Prostate gland (tissue), 2 donors: ENCODE results near the gene GHRL. TPM values are rescaled to one million over a fixed set of nuclear protein-coding genes. Genes with fewer than 3 reads are reported as not detected.
"Not testable (repeated sequence)": the region's sequence is repeated elsewhere in the genome, so short reads cannot be mapped to it uniquely, and the experiment has no call there.

Experiments
- DNase-seq: peaks from one replicate; pipeline ENCODE4 v3.0.0-alpha.2; 2019; ENCODE audit warnings: low spot score
- H3K27ac ChIP-seq, 2 donors: fragments of 200-600 bp; sonication (generic); 2 replicates each; pipeline ENCODE4 v1.5.1; 2017 to 2019
- H3K27me3 ChIP-seq: fragments of 200-600 bp; sonication (generic); replicated peaks from 2 replicates; pipeline ENCODE4 v1.5.1; 2019; ENCODE audit not compliant: insufficient read depth
- H3K36me3 ChIP-seq, 2 donors: fragments of 200-600 bp; sonication (generic); 1 replicate in 1 of 2; 2 replicates in 1 of 2; pipeline versions ENCODE4 v1.5.1 to v1.8.1; 2017 to 2019
- H3K4me1 ChIP-seq: fragments of 200-600 bp; sonication (generic); replicated peaks from 2 replicates; pipeline ENCODE4 v1.5.1; 2019
- H3K4me3 ChIP-seq, 2 donors: fragments of 200-600 bp; sonication (generic); 2 replicates each; pipeline ENCODE4 v1.5.1; 2017 to 2019
- H3K9me3 ChIP-seq: fragments of 200-600 bp; sonication (generic); 2 replicates; pipeline ENCODE4 v1.5.1; 2017
- CTCF ChIP-seq, 4 experiments: fragments of 200-600 bp in 2 of 4; fragments of 450-650 bp in 2 of 4; sonication (generic) in 2 of 4; IDR thresholded peaks; 1 replicate in 3 of 4; 2 replicates in 1 of 4; pipeline ENCODE4 v1.5.1; 2016 to 2019; ENCODE audit warnings: antibody characterized with exemption in 4 of 4, mild to moderate bottlenecking in 2 of 4, moderate library complexity in 2 of 4
- POLR2A ChIP-seq: fragments of 450-650 bp; IDR thresholded peaks from one replicate; pipeline ENCODE4 v1.6.1; 2016; ENCODE audit warnings: antibody characterized with exemption, mild to moderate bottlenecking
- POLR2AphosphoS5 ChIP-seq: sonication (generic); formaldehyde crosslinking; IDR thresholded peaks from one replicate; pipeline ENCODE4 v1.6.1; 2017; ENCODE audit warnings: antibody characterized with exemption
- WGBS: methylation state at CpG from one replicate; pipeline ENCODE4 v1.1.5; 2018; 5-methylcytosine and 5-hydroxymethylcytosine counted together
- intact Hi-C: fragments of 100-400 bp; cut with DNase I; formaldehyde crosslinking; loops from one replicate; pipeline ENCODE4 v1.14.2; 2022
- total RNA-seq, 2 donors: library from RNA; depleted of rRNA; stranded (reverse); fragments of >200 nt; gene quantifications; one replicate each; pipeline ENCODE4 v1.1.0, GENCODE V29; 2016

Gene GHRL
- total RNA-seq, 2 donors from 2014 or later: 3.0 TPM; not detected in 1

DNA sequence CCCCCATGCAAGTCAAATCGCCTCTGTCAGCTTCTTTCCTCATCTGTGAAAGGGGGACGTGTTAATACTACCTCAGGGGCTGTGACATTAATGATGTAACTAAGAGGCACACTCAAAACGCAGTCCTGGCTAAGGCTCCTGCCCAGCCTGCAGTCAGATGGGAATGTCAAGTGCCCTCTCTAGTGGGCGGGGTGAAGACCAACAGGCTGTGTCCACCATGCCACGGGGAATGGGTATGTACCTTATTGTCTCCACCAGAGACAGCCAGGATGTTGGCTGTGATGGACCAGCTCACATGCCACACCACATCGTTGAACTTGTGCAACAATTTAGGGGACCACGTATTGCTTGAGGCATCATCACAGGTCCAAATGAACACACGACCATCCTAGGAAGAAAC is 11.0 kb upstream of the GHRL start:
- Histone ChIP-seq H3K27ac (no peak overlapping the region), H3K4me1 (no peaks in the 10 kb centered on the region), H3K4me3 (no peak overlapping the region), H3K9me3 (no peaks in the 10 kb centered on the region), H3K27me3 (no peaks in the 10 kb centered on the region), H3K36me3 (peaks cover 13 to 15% of the 10 kb centered on the region in 2 donors)
- intact Hi-C loops: no loop called here
- WGBS: 78% methylated on average over 8 of the region's 8 CpGs
- TF ChIP-seq POLR2AphosphoS5 (no peak), CTCF (IDR thresholded peaks at IDR 0.05) (no peak), POLR2A (no peak)
- DNase-seq: no peak

- peaks cover 13 to 15% of the 10 kb centered on the region in 2 donors for H3K36me3 ChIP-seq
- H3K9me3 ChIP-seq: no peaks in the 10 kb centered on the region
- no peaks in the 10 kb centered on the region for H3K27me3 ChIP-seq
- no peak overlapping the region for H3K4me3 ChIP-seq
- no peak for TF ChIP-seq POLR2AphosphoS5
- TF ChIP-seq CTCF (IDR thresholded peaks at IDR 0.05): no peak
- no peak for TF ChIP-seq POLR2A
- no peak overlapping the region for H3K27ac ChIP-seq
- DNase-seq: no peak
- 87% methylated on average over 9 of the region's 9 CpGs for WGBS
- no peaks in the 10 kb centered on the region for H3K4me1 ChIP-seq
- intact Hi-C loops: no loop called here
Measured at GRCh38 chr3:10303105-10303504, 10.4 kb upstream of the GHRL start.

DNA sequence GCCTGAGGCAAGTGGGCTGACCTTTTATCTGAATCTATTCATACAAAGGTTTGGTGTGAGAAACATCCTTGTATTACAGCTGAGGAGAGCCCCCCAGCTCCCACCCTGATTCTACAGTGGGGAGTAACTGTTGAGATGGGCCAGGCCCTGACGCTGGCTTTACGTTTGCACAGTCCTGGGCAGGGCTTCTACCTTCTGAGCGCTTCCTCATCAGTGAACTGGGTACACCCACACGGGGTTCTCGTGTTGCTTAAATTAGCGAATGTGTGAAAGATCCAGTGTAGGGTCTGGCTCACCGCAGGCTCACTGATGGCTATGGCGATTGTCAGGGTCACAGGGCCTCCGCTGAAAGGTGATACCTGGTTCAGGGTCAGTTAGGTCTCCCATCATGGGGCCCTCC is 7.3 kb upstream of the GHRL start:
- intact Hi-C loops: no loop called here
- no peak overlapping the region for H3K27ac ChIP-seq
- H3K4me3 ChIP-seq: no peak overlapping the region
- no peaks in the 10 kb centered on the region for H3K4me1 ChIP-seq
- no peak for TF ChIP-seq CTCF (IDR thresholded peaks at IDR 0.05)
- no peak for TF ChIP-seq POLR2A
- TF ChIP-seq POLR2AphosphoS5: no peak
- 79% methylated on average over 9 of the region's 9 CpGs for WGBS
- no peaks in the 10 kb centered on the region for H3K9me3 ChIP-seq
- H3K36me3 ChIP-seq: peaks cover 10 to 13% of the 10 kb centered on the region in 2 donors
- DNase-seq: no peak
- H3K27me3 ChIP-seq: no peaks in the 10 kb centered on the region

- WGBS: 70% methylated on average over 6 of the region's 6 CpGs
- H3K27me3 ChIP-seq: no peaks in the 10 kb centered on the region
- H3K36me3 ChIP-seq: peaks cover 8 to 13% of the 10 kb centered on the region in 2 donors
- H3K4me3 ChIP-seq: no peak overlapping the region
- no peak overlapping the region for H3K27ac ChIP-seq
- H3K9me3 ChIP-seq: no peaks in the 10 kb centered on the region
- intact Hi-C loops: no loop called here
- no peak for DNase-seq
- no peak for TF ChIP-seq POLR2A
- TF ChIP-seq CTCF (IDR thresholded peaks at IDR 0.05): no peak
- TF ChIP-seq POLR2AphosphoS5: no peak
- H3K4me1 ChIP-seq: no peaks in the 10 kb centered on the region
Measured at GRCh38 chr3:10299679-10300078, 6.9 kb upstream of the GHRL start.

- no peak overlapping the region for H3K27ac ChIP-seq
- no peaks in the 10 kb centered on the region for H3K4me1 ChIP-seq
- WGBS: 68% methylated on average over 2 of the region's 2 CpGs
- H3K4me3 ChIP-seq: no peak overlapping the region
- intact Hi-C loops: no loop called here
- no peak for DNase-seq
- TF ChIP-seq POLR2AphosphoS5 (no peak), CTCF (IDR thresholded peaks at IDR 0.05) (no peak), POLR2A (no peak)
- H3K36me3 ChIP-seq: peaks cover 4 to 12% of the 10 kb centered on the region in 2 donors
- no peaks in the 10 kb centered on the region for H3K9me3 ChIP-seq
- H3K27me3 ChIP-seq: no peaks in the 10 kb centered on the region
Measured at GRCh38 chr3:10299175-10299574, 6.4 kb upstream of the GHRL start.

DNA sequence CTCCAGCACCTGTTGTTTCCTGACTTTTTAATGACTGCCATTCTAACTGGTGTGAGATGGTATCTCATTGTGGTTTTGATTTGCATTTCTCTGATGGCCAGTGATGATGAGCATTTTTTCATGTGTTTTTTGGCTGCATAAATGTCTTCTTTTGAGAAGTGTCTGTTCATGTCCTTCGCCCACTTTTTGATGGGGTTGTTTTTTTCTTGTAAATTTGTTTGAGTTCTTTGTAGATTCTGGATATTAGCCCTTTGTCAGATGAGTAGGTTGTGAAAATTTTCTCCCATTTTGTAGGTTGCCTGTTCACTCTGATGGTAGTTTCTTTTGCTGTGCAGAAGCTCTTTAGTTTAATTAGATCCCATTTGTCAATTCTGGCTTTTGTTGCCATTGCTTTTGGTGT is 5.3 kb upstream of the GHRL start:
- intact Hi-C loops, H3K9me3 ChIP-seq, H3K4me1 ChIP-seq, H3K27me3 ChIP-seq, H3K27ac ChIP-seq, H3K4me3 ChIP-seq, DNase-seq, H3K36me3 ChIP-seq: not testable (repeated sequence)
- WGBS: no CpG with 5 or more reads among the region's 1 CpG
